Neural progenitor cell (in vitro differentiated cells): ENCODE results near the gene UBE3D. TPM values are rescaled to one million over a fixed set of nuclear protein-coding genes. Genes with fewer than 3 reads are reported as not detected.

ENCODE experiments used
- DNase-seq: peaks from one replicate; pipeline ENCODE4 v3.0.0-alpha.2; 2016; ENCODE audit warnings: low spot score
- H2AFZ ChIP-seq: fragments of 200-600 bp; sonication (generic); replicated peaks from 2 replicates; pipeline ENCODE4 v1.6.1; 2016; ENCODE audit warnings: antibody characterized with exemption
- H3F3A ChIP-seq: fragments of 200-600 bp; sonication (generic); 2 replicates; pipeline ENCODE4 v1.6.1; 2016; ENCODE audit warnings: antibody characterized with exemption, low read depth
- H3K27ac ChIP-seq: fragments of 200-600 bp; sonication (generic); 2 replicates; pipeline ENCODE4 v1.5.1; 2016; ENCODE audit warnings: mild to moderate bottlenecking
- H3K27me3 ChIP-seq: fragments of 200-600 bp; sonication (generic); 2 replicates; pipeline ENCODE4 v1.6.1; 2016; ENCODE audit warnings: mild to moderate bottlenecking, moderate library complexity
- H3K36me3 ChIP-seq: fragments of 200-600 bp; sonication (generic); 2 replicates; pipeline ENCODE4 v1.5.1; 2016
- H3K4me1 ChIP-seq: fragments of 200-600 bp; sonication (generic); 2 replicates; pipeline ENCODE4 v1.6.1; 2016; ENCODE audit warnings: mixed run types
- H3K4me2 ChIP-seq: fragments of 200-600 bp; sonication (generic); 2 replicates; pipeline ENCODE4 v1.6.1; 2016
- H3K4me3 ChIP-seq: fragments of 200-600 bp; sonication (generic); 2 replicates; pipeline ENCODE4 v1.5.1; 2016
- H3K79me2 ChIP-seq: fragments of 200-600 bp; sonication (generic); 2 replicates; pipeline ENCODE4 v1.6.1; 2016; ENCODE audit warnings: low read depth
- H3K9ac ChIP-seq: fragments of 200-600 bp; sonication (generic); 2 replicates; pipeline ENCODE4 v1.6.1; 2016
- H3K9me3 ChIP-seq: fragments of 200-600 bp; sonication (generic); 2 replicates; pipeline ENCODE4 v1.5.1; 2016; ENCODE audit warnings: low read depth
- H4K20me1 ChIP-seq: fragments of 200-600 bp; sonication (generic); 2 replicates; pipeline ENCODE4 v1.6.1; 2016; ENCODE audit warnings: low read depth
- H3K27ac Mint-ChIP-seq: 3 replicates; pipeline ENCODE4 v1.8.0; 2021; ENCODE audit warnings: mixed read lengths
- H3K27me3 Mint-ChIP-seq: 2 replicates; pipeline ENCODE4 v1.8.0; 2022; ENCODE audit warnings: low read depth, mild to moderate bottlenecking, inconsistent platforms, moderate library complexity, mixed read lengths; ENCODE audit not compliant: insufficient read depth
- H3K36me3 Mint-ChIP-seq: 3 replicates; pipeline ENCODE4 v1.8.0; 2021; ENCODE audit warnings: mixed read lengths
- H3K4me1 Mint-ChIP-seq: 3 replicates; pipeline ENCODE4 v1.8.0; 2021; ENCODE audit warnings: mixed read lengths
- H3K4me3 Mint-ChIP-seq: 3 replicates; pipeline ENCODE4 v1.8.0; 2021; ENCODE audit warnings: mild to moderate bottlenecking, moderate library complexity, mixed read lengths
- H3K9me3 Mint-ChIP-seq: 3 replicates; pipeline ENCODE4 v1.8.0; 2020; ENCODE audit warnings: mixed read lengths
- EZH2 ChIP-seq: fragments of 200-600 bp; sonication (generic); IDR thresholded peaks from 2 replicates; pipeline ENCODE4 v1.6.1; 2017; ENCODE audit warnings: antibody characterized with exemption, mild to moderate bottlenecking, moderate library complexity
- EZH2phosphoT487 ChIP-seq: fragments of 200-600 bp; sonication (generic); IDR thresholded peaks from 2 replicates; pipeline ENCODE4 v1.6.1; 2017; ENCODE audit warnings: antibody characterized with exemption
- total RNA-seq: library from RNA; depleted of rRNA; stranded (reverse); fragments of >200 nt; gene quantifications from 2 replicates; pipeline ENCODE4 v1.2.3, GENCODE V29; 2015; ENCODE audit warnings: low replicate concordance
- TF ChIP-seq, protein P1 (sequence below): fragments of 200-600 bp; sonication (generic); IDR thresholded peaks from 2 replicates; pipeline ENCODE4 v1.5.1; 2017; ENCODE audit warnings: antibody characterized with exemption, mild to moderate bottlenecking

UBE3D gene, protein sequence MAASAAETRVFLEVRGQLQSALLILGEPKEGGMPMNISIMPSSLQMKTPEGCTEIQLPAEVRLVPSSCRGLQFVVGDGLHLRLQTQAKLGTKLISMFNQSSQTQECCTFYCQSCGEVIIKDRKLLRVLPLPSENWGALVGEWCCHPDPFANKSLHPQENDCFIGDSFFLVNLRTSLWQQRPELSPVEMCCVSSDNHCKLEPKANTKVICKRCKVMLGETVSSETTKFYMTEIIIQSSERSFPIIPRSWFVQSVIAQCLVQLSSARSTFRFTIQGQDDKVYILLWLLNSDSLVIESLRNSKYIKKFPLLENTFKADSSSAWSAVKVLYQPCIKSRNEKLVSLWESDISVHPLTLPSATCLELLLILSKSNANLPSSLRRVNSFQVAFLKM
- 72.2 and 86.3 TPM in 2 replicates for total RNA-seq

- no peaks in the 10 kb centered on the region for H3K9me3 ChIP-seq
- peaks cover 44% of the 10 kb centered on the region for H3K4me1 ChIP-seq
- Mint-ChIP-seq H3K36me3 (peaks cover 15% of the 10 kb centered on the region), H3K4me3 (peak within 1 kb of the TSS; percentile 95), H3K27ac (peak within 1 kb of the TSS; percentile 54), H3K4me1 (peaks cover 27% of the 10 kb centered on the region), H3K27me3 (no peaks in the 10 kb centered on the region), H3K9me3 (no peaks in the 10 kb centered on the region)
- peak within 1 kb of the TSS; percentile 51 for H3K9ac ChIP-seq
- peak within 1 kb of the TSS; percentile 44 for H3K27ac ChIP-seq
- peaks cover 32% of the 10 kb centered on the region for H3F3A ChIP-seq
- peak within 1 kb of the TSS; percentile 88 for H3K4me2 ChIP-seq
- H3K4me3 ChIP-seq, result peak within 1 kb of the TSS; percentile 92
- peaks cover 5% of the 10 kb centered on the region for H4K20me1 ChIP-seq
- peak; percentile 95 for DNase-seq
- H3K79me2 ChIP-seq, result peaks cover 73% of the 10 kb centered on the region
- TF ChIP-seq, protein P1, sequence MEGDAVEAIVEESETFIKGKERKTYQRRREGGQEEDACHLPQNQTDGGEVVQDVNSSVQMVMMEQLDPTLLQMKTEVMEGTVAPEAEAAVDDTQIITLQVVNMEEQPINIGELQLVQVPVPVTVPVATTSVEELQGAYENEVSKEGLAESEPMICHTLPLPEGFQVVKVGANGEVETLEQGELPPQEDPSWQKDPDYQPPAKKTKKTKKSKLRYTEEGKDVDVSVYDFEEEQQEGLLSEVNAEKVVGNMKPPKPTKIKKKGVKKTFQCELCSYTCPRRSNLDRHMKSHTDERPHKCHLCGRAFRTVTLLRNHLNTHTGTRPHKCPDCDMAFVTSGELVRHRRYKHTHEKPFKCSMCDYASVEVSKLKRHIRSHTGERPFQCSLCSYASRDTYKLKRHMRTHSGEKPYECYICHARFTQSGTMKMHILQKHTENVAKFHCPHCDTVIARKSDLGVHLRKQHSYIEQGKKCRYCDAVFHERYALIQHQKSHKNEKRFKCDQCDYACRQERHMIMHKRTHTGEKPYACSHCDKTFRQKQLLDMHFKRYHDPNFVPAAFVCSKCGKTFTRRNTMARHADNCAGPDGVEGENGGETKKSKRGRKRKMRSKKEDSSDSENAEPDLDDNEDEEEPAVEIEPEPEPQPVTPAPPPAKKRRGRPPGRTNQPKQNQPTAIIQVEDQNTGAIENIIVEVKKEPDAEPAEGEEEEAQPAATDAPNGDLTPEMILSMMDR, result peak; percentile 98
- TF ChIP-seq EZH2phosphoT487, result no peak
- H2AFZ ChIP-seq, result peak within 1 kb of the TSS; percentile 97
- no peaks in the 10 kb centered on the region for H3K27me3 ChIP-seq
- H3K36me3 ChIP-seq, result peaks cover 6% of the 10 kb centered on the region
Measured at GRCh38 chr6:83065511-83066192, at the start of gene UBE3D. Gene UBE3D, minus strand, starts transcription at chr6:83065841. Its CDS starts 123 bp downstream, at chr6:83065718.

DNA sequence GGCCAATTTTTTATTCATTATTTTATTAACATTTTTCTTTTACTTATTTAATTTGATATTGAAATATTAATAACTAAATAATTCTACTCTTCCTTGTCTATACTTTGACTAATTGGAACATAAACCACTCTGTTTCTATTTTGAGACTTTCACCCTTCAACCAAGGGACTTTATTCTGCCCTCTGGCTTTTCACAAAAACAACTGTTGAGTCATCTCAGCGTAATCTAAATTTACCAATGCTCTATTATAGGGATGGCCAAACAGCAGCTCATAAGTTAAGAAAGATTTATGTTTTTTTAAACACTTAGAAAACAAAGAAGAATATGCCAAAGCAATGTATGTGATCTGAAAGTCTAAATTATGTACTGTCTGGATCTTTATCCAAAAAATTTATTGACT is 48.5 kb upstream of the UBE3D start:
- TF ChIP-seq EZH2, result no peak
- TF ChIP-seq EZH2phosphoT487, result no peak
- TF ChIP-seq, protein P1, result no peak
- Histone ChIP-seq H3K4me2 (no peak overlapping the region), H3K9me3 (no peaks in the 10 kb centered on the region), H3K9ac (no peak overlapping the region), H3F3A (no peaks in the 10 kb centered on the region), H3K4me1 (no peaks in the 10 kb centered on the region), H4K20me1 (no peaks in the 10 kb centered on the region), H3K27ac (no peak overlapping the region), H3K4me3 (no peak overlapping the region), H3K79me2 (no peaks in the 10 kb centered on the region), H3K36me3 (peaks cover 12% of the 10 kb centered on the region), H3K27me3 (no peaks in the 10 kb centered on the region), H2AFZ (no peak overlapping the region)
- Mint-ChIP-seq H3K4me3 (no peak overlapping the region), H3K27ac (no peak overlapping the region), H3K27me3 (no peaks in the 10 kb centered on the region), H3K4me1 (peaks cover 5% of the 10 kb centered on the region), H3K36me3 (peaks cover 3% of the 10 kb centered on the region), H3K9me3 (no peaks in the 10 kb centered on the region)
- DNase-seq, result no peak

- no peaks in the 10 kb centered on the region for H3K27me3 ChIP-seq
- H3K9ac ChIP-seq, result no peak overlapping the region
- DNase-seq, result no peak
- no peaks in the 10 kb centered on the region for H3K9me3 ChIP-seq
- no peak overlapping the region for H3K4me3 ChIP-seq
- no peaks in the 10 kb centered on the region for H3K79me2 ChIP-seq
- Mint-ChIP-seq H3K4me1 (peaks cover 5% of the 10 kb centered on the region), H3K27ac (no peak overlapping the region), H3K27me3 (no peaks in the 10 kb centered on the region), H3K9me3 (no peaks in the 10 kb centered on the region), H3K4me3 (no peak overlapping the region), H3K36me3 (peaks cover 3% of the 10 kb centered on the region)
- no peak overlapping the region for H3K4me2 ChIP-seq
- H4K20me1 ChIP-seq, result no peaks in the 10 kb centered on the region
- no peak for TF ChIP-seq EZH2
- no peak overlapping the region for H3K27ac ChIP-seq
- no peak overlapping the region for H2AFZ ChIP-seq
- H3K4me1 ChIP-seq, result no peaks in the 10 kb centered on the region
- H3K36me3 ChIP-seq, result peaks cover 11% of the 10 kb centered on the region
- H3F3A ChIP-seq, result no peaks in the 10 kb centered on the region
Measured at GRCh38 chr6:83113258-83113657, 47.6 kb upstream of the UBE3D start.
